GM12891 (cell line): ENCODE data around the gene MIPEP.

Experiments
- POLR2A ChIP-seq: IDR thresholded peaks from 2 replicates; pipeline ENCODE4 v1.6.1; 2011; ENCODE audit warnings: low read depth, low read length, control low read depth
- POLR2AphosphoS5 ChIP-seq: IDR thresholded peaks from 2 replicates; pipeline ENCODE4 v1.6.1; 2011; ENCODE audit warnings: low read depth, low read length, control low read depth
- POU2F2 ChIP-seq: IDR thresholded peaks from 2 replicates; pipeline ENCODE4 v1.6.1; 2011; ENCODE audit warnings: low read depth, mild to moderate bottlenecking, control low read depth, low read length, moderate library complexity
- SPI1 ChIP-seq: IDR thresholded peaks from 2 replicates; pipeline ENCODE4 v1.6.1; 2011; ENCODE audit warnings: low read depth, low read length, control low read depth

GRCh38 chr13:23888658-23889614 lies at the start of gene MIPEP:
- TF ChIP-seq POLR2AphosphoS5 (0 out of 2 replicates have a peak, but pooled peaks have one; percentile 57), POU2F2 (peak; percentile 9; the same call in 1 of the 2 replicates), POLR2A (no peak), SPI1 (no peak; the same call in 1 of the 2 replicates)
